Measurements from ENCODE around the gene MORN1. TPM values are rescaled to one million over a fixed set of nuclear protein-coding genes. Genes with fewer than 3 reads are reported as not detected.

Gene MORN1
- total and polyA plus RNA-seq, 11 donors: 2.2 to 8.2 (median 3.8) TPM

- H3K27me3 ChIP-seq: no peaks in the 10 kb centered on the region
- TF ChIP-seq CTCF (IDR thresholded peaks at IDR 0.05) (no peak), POLR2A (IDR thresholded peaks at IDR 0.05) (no peak)
- 80 to 85% (median 83%) methylated on average over 28 of the region's 28 CpGs for WGBS, 4 donors
- intact Hi-C loops (cut with DNase I): no loop called here
- no peaks in the 10 kb centered on the region for H3K9me3 ChIP-seq
- H3K36me3 ChIP-seq: no peaks in the 10 kb centered on the region
- no peak overlapping the region for H3K4me3 ChIP-seq
- peak overlapping the region in 9 of 12 donors; percentile 13 to 69 (median 53) for H3K27ac ChIP-seq
- DNase-seq: peak in 3 of 5 donors; percentile 22 to 32 (median 23)
- no peak for ATAC-seq
- H3K4me1 ChIP-seq: peaks cover 0 to 13% (median 7%) of the 10 kb centered on the region in 12 donors
Measured at GRCh38 chr1:2353551-2354438, 37.6 kb downstream of the MORN1 start.

GRCh38 chr1:2352897-2353550 lies 38.3 kb downstream of the MORN1 start:
- ATAC-seq (peak in 2 of 4 donors; percentile 32 to 45), DNase-seq (peak in 3 of 5 donors; percentile 18 to 64 (median 23))
- no peaks in the 10 kb centered on the region for H3K27me3 ChIP-seq
- H3K4me3 ChIP-seq: no peak overlapping the region
- H3K9me3 ChIP-seq: no peaks in the 10 kb centered on the region
- TF ChIP-seq CTCF (IDR thresholded peaks at IDR 0.05): no peak
- no peak for TF ChIP-seq POLR2A (IDR thresholded peaks at IDR 0.05)
- no peaks in the 10 kb centered on the region for H3K36me3 ChIP-seq
- peak overlapping the region in 9 of 12 donors; percentile 13 to 69 (median 53) for H3K27ac ChIP-seq
- intact Hi-C loops (cut with DNase I): no loop called here
- WGBS, 4 donors: 70 to 85% (median 72%) methylated on average over 21 of the region's 21 CpGs
- H3K4me1 ChIP-seq: peaks cover 0 to 13% (median 7%) of the 10 kb centered on the region in 12 donors

- H3K36me3 ChIP-seq: no peaks in the 10 kb centered on the region
- WGBS, 4 donors: 80 to 97% (median 96%) methylated on average over 10 to 11 of the region's 11 CpGs
- intact Hi-C loops (cut with DNase I): no loop called here
- H3K4me3 ChIP-seq: no peak overlapping the region
- no peaks in the 10 kb centered on the region for H3K27me3 ChIP-seq
- peak overlapping the region in 2 of 12 donors; percentile 57 to 69 for H3K27ac ChIP-seq
- no peaks in the 10 kb centered on the region for H3K9me3 ChIP-seq
- DNase-seq (peak in 2 of 5 donors; percentile 8 to 49), ATAC-seq (no peak)
- peaks cover 0 to 13% (median 7%) of the 10 kb centered on the region in 12 donors for H3K4me1 ChIP-seq
- TF ChIP-seq CTCF (IDR thresholded peaks at IDR 0.05) (no peak), POLR2A (IDR thresholded peaks at IDR 0.05) (no peak)
Measured at GRCh38 chr1:2352341-2352896, 38.9 kb downstream of the MORN1 start.

GRCh38 chr1:2351723-2352122 lies 39.6 kb downstream of the MORN1 start:
- Histone ChIP-seq H3K36me3 (no peaks in the 10 kb centered on the region), H3K9me3 (no peaks in the 10 kb centered on the region), H3K27me3 (no peaks in the 10 kb centered on the region), H3K4me1 (peaks cover 0 to 13% (median 7%) of the 10 kb centered on the region in 12 donors), H3K27ac (no peak overlapping the region), H3K4me3 (no peak overlapping the region)
- no peak for TF ChIP-seq CTCF (IDR thresholded peaks at IDR 0.05)
- no peak for TF ChIP-seq POLR2A (IDR thresholded peaks at IDR 0.05)
- ATAC-seq (no peak), DNase-seq (peak in 1 of 5 donors; percentile 20)
- 92 to 95% (median 93%) methylated on average over 8 of the region's 8 CpGs for WGBS, 4 donors
- intact Hi-C loops (cut with DNase I): no loop called here
